SK-N-SH treated with all-trans-retinoic acid at 6 μM for 48 hours (cell line): ENCODE results near the gene CCDC148.

Source experiments
- ARNTL ChIP-seq: fragments of 450-650 bp; formaldehyde crosslinking; IDR thresholded peaks from 2 replicates; pipeline ENCODE4 v1.5.0; 2020; ENCODE audit warnings: low read depth, mild to moderate bottlenecking, moderate library complexity, borderline replicate concordance
- CSDC2 ChIP-seq: fragments of 250-450 bp; sonication (Bioruptor Pico); IDR thresholded peaks from 2 replicates; pipeline ENCODE4 v1.5.0; 2020; ENCODE audit warnings: mild to moderate bottlenecking, moderate library complexity
- ESRRG ChIP-seq: fragments of 250-450 bp; sonication (Bioruptor Pico); IDR thresholded peaks from 2 replicates; pipeline ENCODE4 v1.6.1; 2021; ENCODE audit warnings: mild to moderate bottlenecking
- PPARA ChIP-seq: fragments of 250-450 bp; sonication (Bioruptor Pico); IDR thresholded peaks from 2 replicates; pipeline ENCODE4 v1.5.0; 2020; ENCODE audit warnings: mild to moderate bottlenecking, borderline replicate concordance
- RARB ChIP-seq: fragments of 250-450 bp; sonication (Bioruptor Pico); IDR thresholded peaks from 2 replicates; pipeline ENCODE4 v1.8.0; 2021; ENCODE audit warnings: mild to moderate bottlenecking, moderate library complexity
- SNAI2 ChIP-seq: fragments of 250-450 bp; sonication (Bioruptor Pico); IDR thresholded peaks from 2 replicates; pipeline ENCODE4 v1.5.0; 2020; ENCODE audit warnings: mild to moderate bottlenecking, moderate library complexity
- TOX ChIP-seq: fragments of 250-450 bp; sonication (Bioruptor Pico); IDR thresholded peaks from 2 replicates; pipeline ENCODE4 v1.8.0; 2021; ENCODE audit warnings: mild to moderate bottlenecking, moderate library complexity, borderline replicate concordance
- ZFP30 ChIP-seq: fragments of 450-650 bp; formaldehyde crosslinking; IDR thresholded peaks from 2 replicates; pipeline ENCODE4 v1.5.0; 2022; ENCODE audit warnings: mild to moderate bottlenecking, moderate library complexity
- ZNF70 ChIP-seq: fragments of 450-650 bp; formaldehyde crosslinking; IDR thresholded peaks from 2 replicates; pipeline ENCODE4 v1.5.0; 2020; ENCODE audit warnings: mild to moderate bottlenecking, moderate library complexity
- TF ChIP-seq, protein P1 (sequence below): fragments of 250-450 bp; sonication (Bioruptor Pico); IDR thresholded peaks from 2 replicates; pipeline ENCODE4 v1.5.1; 2020; ENCODE audit warnings: low read depth, mild to moderate bottlenecking, moderate library complexity
- TF ChIP-seq, protein P2 (sequence below): fragments of 250-450 bp; sonication (Bioruptor Pico); IDR thresholded peaks from 2 replicates; pipeline ENCODE4 v1.8.0; 2021; ENCODE audit warnings: low read depth, mild to moderate bottlenecking, moderate library complexity, borderline replicate concordance
- TF ChIP-seq, protein P3 (sequence below): fragments of 250-450 bp; sonication (Bioruptor Pico); IDR thresholded peaks from 2 replicates; pipeline ENCODE4 v1.8.0; 2020; ENCODE audit warnings: mild to moderate bottlenecking, moderate library complexity, borderline replicate concordance

DNA sequence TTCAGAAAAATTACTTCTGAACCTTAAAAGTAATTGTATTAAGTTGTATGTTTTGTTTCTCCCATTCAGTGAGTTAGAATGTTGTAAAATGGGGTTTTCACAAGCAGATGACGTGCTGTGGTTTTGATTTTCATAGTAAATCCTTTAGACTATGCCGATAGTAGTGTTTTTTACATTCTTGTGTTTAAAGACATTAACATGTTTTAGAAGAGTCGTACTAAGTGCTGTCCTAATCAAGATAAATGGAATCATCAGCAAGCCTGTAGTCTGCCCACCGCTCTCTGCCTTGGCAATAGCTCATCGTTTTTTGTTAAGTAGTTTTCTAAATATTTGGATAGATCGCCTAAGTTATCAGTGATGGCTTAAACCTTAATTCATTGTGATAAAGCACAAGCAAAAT lies 21.7 kb upstream of the CCDC148 start:
- no peak for TF ChIP-seq PPARA (CRISPR knock-in tag)
- TF ChIP-seq, protein P1, sequence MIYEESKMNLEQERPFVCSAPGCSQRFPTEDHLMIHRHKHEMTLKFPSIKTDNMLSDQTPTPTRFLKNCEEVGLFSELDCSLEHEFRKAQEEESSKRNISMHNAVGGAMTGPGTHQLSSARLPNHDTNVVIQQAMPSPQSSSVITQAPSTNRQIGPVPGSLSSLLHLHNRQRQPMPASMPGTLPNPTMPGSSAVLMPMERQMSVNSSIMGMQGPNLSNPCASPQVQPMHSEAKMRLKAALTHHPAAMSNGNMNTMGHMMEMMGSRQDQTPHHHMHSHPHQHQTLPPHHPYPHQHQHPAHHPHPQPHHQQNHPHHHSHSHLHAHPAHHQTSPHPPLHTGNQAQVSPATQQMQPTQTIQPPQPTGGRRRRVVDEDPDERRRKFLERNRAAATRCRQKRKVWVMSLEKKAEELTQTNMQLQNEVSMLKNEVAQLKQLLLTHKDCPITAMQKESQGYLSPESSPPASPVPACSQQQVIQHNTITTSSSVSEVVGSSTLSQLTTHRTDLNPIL (CRISPR knock-in tag): no peak
- TF ChIP-seq ZFP30 (CRISPR knock-in tag): no peak
- TF ChIP-seq, protein P2, sequence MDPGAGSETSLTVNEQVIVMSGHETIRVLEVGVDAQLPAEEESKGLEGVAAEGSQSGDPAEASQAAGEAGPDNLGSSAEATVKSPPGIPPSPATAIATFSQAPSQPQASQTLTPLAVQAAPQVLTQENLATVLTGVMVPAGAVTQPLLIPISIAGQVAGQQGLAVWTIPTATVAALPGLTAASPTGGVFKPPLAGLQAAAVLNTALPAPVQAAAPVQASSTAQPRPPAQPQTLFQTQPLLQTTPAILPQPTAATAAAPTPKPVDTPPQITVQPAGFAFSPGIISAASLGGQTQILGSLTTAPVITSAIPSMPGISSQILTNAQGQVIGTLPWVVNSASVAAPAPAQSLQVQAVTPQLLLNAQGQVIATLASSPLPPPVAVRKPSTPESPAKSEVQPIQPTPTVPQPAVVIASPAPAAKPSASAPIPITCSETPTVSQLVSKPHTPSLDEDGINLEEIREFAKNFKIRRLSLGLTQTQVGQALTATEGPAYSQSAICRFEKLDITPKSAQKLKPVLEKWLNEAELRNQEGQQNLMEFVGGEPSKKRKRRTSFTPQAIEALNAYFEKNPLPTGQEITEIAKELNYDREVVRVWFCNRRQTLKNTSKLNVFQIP (CRISPR knock-in tag): no peak
- no peak for TF ChIP-seq SNAI2 (CRISPR knock-in tag)
- no peak for TF ChIP-seq ESRRG (CRISPR knock-in tag)
- TF ChIP-seq, protein P3, sequence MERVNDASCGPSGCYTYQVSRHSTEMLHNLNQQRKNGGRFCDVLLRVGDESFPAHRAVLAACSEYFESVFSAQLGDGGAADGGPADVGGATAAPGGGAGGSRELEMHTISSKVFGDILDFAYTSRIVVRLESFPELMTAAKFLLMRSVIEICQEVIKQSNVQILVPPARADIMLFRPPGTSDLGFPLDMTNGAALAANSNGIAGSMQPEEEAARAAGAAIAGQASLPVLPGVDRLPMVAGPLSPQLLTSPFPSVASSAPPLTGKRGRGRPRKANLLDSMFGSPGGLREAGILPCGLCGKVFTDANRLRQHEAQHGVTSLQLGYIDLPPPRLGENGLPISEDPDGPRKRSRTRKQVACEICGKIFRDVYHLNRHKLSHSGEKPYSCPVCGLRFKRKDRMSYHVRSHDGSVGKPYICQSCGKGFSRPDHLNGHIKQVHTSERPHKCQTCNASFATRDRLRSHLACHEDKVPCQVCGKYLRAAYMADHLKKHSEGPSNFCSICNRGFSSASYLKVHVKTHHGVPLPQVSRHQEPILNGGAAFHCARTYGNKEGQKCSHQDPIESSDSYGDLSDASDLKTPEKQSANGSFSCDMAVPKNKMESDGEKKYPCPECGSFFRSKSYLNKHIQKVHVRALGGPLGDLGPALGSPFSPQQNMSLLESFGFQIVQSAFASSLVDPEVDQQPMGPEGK (CRISPR knock-in tag): no peak
- TF ChIP-seq ARNTL: no peak
- TF ChIP-seq ZNF70 (CRISPR knock-in tag): no peak
- TF ChIP-seq TOX (CRISPR knock-in tag): no peak
- TF ChIP-seq CSDC2 (CRISPR knock-in tag): no peak
- no peak for TF ChIP-seq RARB (CRISPR knock-in tag)
